NCI-H146 (cell line): ENCODE data around the gene SPTBN1.

ENCODE experiments used
- DNase-seq: peaks from one replicate; lab custom pipeline; 2025; lab: John Stamatoyannopoulos, UW

Gene SPTBN1

DNA sequence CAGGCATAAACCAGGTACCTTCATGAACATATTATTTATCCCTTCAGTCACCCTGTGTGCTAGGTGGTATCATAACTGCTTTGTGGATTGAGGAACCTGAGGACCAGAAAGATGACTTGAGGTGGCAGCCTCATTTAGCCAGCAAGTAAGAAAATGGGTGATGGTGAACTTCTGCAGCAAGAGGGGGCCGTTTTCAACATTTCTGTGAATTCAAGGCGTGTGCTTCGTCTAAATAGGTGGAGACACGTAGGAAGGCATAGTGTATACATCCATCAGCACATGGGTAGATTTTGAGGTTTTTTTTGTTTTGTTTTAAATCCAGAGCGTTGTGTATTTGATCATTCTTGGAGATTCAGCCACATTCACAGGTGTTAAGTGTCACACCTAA, 118.7 kb downstream of the SPTBN1 start:
- DNase-seq, result no peak

DNA sequence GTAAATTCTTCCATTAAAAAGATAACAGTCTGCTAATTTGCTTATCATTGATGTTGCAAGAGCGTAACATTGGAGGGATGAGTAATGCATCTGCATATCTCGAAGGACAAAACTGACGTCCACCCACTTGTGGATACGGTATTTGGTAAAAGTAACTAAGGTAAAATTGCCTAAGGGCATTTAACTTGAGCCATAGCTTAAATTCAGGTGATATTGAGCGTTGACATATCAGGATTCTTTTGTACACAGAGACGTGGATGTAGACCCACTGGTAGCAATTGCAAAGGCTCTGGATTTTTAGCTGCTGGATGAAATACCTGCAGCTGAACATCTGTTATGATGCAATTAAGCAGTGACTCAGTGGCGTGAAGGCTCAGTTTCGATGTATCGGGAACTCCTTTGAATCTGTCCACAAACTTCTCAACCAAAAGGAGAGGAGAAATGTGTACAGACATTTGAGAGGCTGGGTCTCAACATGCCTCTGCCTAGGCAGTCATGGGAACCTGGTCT, 119.3 kb downstream of the SPTBN1 start:
- DNase-seq, result peak; percentile 11

DNA sequence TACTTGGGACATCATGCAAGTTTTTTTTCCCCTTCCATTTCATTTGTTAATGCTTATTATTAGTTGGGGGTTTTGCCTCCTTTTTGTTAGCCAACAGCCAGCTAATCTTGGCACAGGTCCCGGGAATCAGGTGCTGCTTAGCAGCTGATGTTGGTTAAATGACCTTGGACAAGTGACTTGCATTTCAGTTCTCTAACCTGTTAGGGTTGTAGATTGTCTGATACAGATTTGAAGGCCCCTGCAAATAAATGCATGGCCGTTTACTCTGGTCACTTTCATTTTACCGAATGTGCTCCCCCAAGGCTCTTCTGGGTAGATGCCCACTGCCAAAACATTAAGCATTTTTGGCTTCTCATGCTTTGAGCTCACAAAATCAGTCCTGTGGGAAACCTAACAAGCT, 120.9 kb downstream of the SPTBN1 start:
- DNase-seq, result peak; percentile 76

DNA sequence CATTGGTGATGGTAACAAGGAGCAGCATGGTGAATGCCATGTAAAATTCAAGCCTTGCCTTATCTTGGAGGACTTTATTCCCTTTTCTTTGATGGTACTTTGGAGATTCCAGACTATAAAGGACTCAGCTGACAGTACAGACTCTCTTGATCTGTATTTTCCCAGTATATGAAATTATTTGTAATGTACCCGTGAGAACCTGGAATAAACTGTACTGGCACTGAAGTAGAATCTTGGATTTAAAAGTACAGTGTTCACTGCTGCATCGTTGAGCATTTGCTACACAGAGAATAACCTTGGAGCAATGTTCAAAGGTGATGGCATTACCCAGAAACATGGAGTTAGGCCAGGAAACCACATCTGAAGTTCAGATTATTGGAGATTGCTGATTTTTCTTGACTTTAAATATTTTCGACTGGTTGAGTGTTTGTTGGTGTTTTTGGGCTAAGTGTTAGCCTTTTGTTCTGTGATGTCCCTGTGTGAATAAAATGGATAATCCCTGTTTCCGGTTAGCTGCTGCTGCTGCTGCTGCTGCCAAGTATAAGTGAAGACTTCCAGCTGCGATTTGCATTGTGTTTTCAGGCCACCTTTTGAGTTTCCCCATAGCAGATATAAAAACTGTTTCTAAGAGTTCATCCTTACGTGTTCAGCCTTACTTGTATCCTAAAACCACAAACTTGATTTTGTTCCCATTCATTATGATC, 122.0 kb downstream of the SPTBN1 start:
- peak; percentile 80 for DNase-seq

DNA sequence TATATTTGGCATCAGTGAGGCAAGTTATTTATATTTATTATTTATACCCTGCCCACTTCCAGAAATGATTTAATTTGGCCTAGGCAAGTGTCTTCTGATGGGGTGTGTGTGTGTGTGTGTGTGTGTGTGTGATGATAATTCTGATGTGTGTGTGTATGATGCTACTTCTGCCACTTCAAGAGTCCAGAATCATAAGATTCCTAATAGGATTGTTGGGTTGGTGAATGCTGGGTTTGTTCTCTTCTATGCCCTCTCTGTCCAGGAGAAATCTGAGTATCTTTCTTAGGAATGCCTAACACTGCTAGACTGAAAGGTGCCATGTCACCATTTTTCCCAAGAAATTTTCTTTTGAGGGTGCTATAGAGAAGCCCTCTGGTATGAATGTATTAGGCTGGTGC, 122.5 kb downstream of the SPTBN1 start:
- DNase-seq, result no peak

DNA sequence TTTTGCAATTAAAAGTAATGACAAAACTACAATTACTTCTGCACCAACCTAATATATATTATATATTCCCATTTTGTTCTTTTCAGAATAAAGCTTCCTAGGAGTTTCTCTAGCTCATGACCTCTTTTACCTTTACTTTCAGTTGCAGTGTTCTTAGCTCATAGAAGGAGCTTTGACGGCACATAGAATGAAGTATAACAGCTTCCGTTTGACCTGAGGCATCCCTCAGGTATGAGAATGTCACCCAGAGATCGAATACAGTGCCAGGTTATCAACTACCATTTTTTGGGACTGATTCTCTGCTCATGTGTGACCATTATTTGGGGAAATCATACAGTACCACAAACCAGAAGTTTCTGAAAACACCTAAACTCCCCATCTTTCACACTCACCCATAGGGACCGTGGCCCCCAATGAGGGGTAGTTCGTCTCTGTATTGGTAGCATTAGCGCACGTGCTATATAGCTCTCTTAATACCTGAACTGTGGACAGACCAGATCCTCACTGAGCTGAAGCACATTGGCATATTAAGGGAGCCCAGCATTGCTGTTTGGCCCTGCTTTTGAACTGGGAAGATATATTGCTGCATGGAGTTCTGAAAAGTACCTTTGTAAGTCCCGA, 123.0 kb downstream of the SPTBN1 start:
- DNase-seq, result no peak

DNA sequence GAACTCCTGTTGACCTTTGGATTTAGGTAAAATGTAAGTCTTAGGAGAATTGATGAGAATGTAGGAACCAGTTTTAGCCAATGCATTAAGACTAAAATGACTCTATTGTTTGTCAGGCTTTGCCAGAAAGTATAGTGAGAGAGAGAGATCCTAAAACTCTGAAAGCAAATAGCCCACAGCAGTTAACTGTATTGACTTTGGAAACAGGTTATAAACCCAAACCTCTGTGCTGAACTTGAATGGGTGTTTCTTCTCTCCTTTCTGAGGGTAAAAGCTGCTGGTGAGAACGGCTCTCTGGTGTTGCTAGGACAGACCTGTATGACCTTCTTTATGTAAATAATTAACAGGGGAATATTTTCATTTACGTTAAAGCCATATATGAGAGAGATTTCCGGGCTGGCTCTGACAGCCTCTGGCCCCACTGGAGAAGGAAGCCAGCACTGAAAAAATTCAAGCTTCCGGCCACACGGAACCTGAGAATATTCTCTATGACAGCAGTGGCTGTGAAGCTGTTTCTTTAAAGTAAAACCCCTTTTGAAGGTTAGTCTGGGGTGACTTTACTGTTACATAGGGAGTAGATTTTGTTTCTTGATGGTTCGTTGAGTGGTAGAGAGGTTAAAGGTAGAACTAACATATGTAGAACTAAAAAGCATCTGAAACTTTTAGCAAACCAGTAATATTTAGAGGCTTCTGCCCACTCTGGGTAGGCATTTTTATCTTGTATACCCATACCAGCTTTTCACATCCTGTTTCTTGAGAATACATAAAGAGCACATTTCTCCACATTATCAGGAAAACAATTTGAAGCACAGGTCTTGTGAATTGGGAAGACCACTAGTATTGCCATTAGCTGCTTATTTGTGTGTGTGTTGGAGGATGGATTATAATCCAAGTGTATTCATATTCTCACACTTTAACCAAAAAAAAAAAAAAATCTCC, 123.8 kb downstream of the SPTBN1 start:
- DNase-seq, result peak; percentile 12

DNA sequence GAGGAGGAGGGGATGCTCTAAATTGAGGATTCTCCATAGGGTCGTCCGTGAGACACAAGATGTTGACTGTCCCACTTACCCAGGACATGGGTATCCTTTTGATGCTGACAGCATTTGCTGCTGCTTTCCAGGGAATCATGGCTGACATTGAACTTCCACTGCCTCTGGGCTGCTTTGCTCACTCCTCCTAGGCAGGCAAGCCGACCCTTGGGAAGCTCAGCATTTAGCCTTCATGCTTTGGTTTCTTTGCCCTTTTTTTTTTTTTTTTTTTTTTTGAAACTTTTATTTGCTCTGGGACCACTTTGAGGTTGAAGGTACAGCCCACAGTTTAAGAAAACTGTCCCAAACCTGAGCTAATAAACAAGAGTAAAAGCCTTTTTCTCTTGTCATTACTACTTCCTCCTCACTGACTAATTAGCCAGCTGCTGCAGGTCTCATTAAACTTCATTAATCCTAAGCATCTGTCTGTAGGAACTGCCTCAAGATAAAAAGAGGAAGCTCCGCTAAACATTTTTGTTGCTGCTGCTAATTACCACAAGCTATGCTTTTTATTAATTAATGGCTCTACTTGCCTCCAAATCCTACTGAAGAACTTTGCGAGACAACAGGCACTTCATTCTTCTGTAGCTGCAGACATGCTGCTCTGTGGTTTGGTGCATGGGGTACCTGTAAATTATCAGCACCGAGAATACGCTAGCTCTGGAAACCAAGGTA, 125.4 kb downstream of the SPTBN1 start:
- DNase-seq, result no peak

DNA sequence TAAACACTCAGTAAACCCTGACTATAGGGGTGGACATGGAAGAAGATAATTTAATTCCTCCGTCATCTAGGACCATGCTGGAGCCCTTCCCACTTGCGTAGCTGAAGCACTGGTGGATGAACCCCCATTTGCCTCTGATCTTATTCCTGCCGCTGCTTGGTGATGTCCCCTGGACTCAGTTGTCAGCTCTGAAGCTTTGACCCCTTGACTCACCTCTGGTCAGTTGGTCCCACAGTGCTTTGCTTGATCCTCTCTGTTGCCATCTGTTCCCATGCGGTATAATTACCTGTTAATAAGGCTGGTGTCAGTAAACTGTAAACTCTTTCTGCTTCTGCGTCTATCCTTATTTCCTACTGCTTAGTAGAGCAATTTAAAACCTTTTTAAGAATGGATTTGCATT, 126.9 kb downstream of the SPTBN1 start:
- no peak for DNase-seq

DNA sequence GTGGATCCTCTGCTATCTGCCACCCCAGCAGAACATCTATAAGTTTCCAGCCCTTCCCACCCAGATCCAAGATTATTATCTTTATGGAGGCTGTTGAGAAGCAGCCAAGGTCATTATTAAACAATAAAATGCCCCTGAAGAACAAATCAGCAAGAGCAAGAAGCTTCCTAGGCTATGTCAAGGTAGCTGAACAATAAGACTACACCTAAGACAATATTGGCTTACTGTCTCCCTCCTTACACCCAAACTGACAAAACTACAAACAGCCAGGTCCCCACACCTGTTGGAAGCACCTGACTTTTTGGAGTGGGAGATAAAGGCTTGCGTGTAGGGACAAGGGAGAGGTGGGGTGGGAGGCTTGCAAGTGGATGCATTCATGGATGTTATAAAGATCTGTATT, 128.5 kb downstream of the SPTBN1 start:
- DNase-seq, result no peak

DNA sequence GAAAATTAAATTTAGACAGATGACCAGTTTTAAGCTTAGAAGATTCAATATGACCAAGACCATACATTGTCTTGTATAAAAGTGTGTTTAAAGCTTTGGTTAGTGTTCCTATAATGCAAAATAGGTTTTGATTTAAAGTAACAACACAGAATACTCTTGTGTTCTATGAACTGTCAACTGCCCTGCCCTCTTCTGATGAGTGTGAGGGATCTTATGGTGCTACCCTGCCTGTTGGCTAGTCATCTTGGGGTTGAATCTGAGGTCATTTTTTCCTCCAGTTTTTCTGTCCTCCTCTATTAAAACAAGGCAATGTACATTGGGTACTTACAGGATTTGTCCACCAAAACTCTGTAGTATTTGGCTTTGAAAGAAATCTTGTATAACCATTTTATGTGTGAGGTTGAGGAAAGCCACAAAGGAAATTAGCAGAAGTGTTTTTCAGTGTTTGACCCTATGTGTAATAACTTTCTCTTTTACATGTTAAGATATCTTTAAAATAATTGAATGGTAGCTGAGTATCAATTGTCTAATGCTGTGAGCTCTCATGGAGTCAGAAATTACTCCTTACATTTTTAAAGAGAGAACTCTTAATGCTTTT, 129.1 kb downstream of the SPTBN1 start:
- no peak for DNase-seq

DNA sequence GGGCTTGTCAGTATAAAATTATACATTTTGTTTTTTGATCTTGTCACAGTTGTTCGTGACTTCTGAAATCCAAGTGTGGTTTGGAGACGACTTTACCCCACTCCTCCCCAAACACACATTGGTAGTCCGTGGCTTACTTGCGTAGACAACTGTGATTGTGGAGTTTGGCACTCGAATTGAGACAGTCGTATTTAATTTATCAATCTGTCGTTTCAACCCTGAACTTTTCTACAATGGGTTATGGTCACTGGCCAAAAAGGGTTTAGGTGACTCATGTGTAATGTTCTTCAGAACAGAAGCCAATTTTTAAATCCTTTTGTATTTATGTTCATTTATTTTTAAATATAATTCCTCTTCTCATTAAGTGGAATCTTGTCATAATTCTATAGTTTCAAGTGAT, 129.9 kb downstream of the SPTBN1 start:
- DNase-seq, result no peak

DNA sequence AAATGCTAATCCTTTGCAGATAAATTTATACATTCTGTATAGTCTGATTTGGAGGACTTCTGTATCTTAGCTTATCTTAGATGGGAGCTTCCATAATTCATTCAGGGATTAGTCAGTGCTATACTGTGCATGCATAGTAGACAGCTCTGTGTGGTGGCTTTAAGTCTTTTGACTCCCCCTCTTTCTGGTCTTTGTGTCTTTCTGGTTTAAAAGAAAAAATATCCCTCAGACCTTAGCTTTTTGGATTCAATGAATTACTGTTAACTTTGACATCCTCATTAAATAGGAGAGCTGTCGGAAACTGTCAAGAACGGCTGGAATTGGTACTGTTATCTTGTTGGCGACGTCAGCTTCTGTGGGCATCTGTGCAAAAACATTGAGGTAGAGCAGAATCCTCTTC, 130.4 kb downstream of the SPTBN1 start:
- no peak for DNase-seq

DNA sequence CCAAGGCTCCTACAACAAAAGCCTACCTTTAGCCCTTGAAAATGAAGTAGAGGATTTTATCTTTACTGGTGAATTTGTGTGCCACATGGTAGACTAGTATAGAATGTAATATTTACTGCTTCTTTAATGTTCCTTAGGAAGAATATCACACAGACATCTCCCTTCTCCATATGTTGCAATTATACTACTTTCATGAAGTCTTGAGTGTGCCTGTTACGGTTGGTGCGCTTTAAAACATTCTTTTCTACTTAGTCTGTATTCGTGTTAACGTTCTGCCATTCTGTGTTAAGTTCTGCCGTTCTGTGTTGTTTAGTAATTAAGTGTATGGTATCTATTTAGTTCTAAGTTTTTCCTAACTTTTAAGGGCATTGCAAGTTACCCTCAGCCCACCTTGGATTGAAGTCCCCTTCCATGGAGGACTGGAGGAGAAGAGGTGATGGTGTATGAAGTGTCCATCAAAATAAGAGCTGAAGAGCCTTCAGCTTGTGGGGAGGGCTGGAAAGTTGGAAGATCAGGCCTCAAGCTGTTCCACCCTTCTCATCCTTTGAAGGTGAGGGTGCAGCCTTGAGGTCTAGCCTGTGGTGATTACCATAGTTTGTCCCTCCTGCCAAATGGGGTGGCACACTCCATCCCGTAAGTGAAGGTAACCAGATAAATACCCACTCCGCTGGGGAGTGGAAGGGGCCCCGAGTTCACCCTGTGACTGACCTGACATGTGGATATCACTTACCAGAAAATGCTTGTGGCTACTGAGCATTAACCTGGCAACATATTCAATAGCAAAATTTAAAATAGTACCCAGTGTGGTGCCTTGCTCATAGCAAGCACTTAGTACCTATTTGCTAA, 131.3 kb downstream of the SPTBN1 start:
- DNase-seq, result no peak

DNA sequence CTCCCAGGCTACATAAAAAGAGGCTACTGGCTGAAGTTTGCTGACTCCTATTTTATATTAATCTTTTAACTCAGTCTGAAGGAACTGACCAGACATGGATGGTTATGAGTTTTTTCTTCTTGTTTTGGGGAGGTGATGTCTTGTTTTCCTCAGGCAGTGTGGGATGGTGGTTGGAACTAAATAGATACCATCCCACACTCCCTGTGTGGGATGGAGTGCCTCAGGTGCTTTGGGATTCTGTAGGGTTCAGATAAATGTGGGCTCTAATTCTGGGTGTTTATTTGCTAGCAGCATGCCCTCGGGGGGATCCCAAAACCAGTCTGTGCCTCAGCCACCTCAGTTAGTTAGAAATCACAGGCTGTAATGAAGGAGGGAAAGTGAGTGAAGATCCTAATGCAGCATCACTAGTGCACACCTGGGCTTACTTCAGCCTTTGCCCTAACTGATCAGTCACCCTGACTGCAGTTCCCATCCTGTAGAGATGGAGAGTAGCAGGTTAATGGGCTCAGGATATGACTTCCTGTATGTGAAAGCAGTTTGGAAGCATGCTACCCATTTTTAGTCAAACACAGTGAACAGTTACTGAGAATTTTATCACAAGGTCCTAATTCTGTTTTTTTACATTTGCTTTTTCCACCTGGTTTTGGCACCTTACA, 132.2 kb downstream of the SPTBN1 start:
- DNase-seq, result peak; percentile 7

DNA sequence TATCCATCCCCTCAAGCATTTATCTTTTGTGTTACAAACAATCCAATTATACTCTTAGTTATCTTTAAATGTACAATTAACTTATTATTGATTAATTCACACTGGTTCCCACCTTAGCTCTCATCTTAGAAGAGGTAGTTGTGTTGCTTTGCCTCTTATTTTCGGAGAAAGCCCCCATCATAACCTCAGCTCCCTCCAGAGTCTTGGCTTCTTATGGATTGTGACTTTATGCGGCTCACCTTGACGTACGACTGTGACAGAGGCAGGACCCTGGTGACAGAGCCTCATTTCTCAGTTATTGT, 132.9 kb downstream of the SPTBN1 start:
- no peak for DNase-seq

DNA sequence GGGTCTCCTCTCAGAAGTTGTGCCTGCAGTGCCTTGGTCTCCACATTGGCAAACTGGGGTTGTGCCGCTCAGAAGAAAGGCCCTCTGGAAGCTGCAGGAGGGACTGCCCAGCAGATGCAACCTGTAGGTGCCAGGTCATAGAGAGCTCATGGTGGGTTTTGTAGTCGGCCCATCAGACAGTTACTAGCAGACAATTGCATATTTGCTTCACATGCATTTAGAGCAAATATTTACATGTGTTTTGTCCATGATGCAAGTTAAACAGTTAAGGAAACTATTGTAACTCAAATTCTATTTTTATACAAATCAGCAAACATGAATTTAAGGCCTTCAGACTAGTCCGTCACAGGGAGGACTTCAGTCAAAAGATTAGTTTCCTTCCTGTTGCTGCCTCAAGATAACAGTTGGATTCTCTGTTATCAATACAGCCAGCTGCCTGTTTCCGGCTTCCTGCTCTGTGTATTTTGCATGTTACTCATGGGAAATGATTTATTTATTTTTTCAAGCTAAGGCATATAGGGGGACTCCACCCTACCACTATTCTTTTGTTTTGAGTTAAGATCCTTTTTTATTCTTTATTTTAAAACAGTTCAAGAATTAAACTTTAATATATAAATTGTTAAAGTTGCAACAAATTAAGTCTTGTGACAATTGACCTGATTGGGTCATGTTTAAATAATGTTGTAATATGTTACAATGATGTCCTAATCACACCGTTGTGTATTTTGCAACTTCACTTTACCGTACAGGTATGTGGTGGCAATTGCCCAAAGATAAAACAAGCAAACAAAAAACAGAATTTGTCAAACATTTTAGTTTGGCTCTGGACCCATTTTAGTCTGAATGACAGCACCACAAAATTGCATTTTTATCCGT, 133.5 kb downstream of the SPTBN1 start:
- DNase-seq, result peak; percentile 24

DNA sequence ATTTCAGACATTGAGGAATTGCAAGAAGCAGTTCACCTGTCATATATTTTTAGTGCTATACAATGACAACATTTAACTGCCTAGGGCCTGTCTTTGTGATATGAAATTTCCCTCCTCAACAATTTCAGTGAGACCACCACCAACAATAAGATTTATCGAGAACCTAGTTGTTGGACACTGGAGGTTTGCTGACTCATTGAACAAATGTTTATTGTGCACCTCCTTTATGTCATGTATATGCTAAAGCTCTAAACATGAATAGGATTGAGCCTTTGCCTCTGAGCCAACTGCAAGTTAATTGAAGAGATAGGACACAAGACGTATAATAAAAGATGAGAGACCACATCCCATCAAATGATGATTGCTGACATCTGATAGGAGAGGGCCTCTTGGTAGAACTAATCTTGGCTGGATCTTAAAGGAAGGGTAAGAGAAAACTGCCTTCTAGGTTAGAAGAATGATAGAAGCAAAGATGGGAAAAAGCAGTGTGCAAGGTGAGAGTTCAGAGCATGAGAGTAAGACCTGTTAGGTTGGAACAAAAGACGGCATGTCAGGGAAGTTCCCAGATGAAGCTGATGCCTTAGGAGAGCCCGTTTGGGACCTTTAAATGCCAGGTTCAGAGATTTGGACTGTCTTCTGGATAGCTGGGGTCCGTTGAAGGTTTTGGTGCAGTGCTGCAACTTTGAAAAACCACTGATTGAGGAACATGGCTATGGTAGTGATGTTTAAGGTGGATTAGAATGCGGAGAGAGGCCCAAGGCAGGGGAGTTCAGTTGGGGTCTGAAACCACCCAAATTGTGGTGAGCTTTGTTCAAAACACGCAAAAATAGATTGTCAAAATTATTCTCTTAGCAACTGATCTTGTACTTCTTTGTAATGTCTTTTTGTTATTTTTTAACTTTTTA, 134.3 kb downstream of the SPTBN1 start:
- DNase-seq, result no peak
